GM19455 (cell line): Measurements from ENCODE around the gene CDK5RAP2.
"Not testable (repeated sequence)": the region's sequence is repeated elsewhere in the genome, so short reads cannot be mapped to it uniquely, and the experiment has no call there.

Source experiments
- ATAC-seq: cut with Tn5 transposase; IDR thresholded peaks from one replicate; pipeline ENCODE4 v1.9.1; 2021; ENCODE audit not compliant: unreplicated experiment

CDK5RAP2 gene

GRCh38 chr9:120580051-120580896 lies at the start of gene CDK5RAP2:
TSS of gene CDK5RAP2 (minus strand) at chr9:120580167. CDS start at chr9:120579978, 189 bp downstream.
- peak; percentile 98 for ATAC-seq

DNA sequence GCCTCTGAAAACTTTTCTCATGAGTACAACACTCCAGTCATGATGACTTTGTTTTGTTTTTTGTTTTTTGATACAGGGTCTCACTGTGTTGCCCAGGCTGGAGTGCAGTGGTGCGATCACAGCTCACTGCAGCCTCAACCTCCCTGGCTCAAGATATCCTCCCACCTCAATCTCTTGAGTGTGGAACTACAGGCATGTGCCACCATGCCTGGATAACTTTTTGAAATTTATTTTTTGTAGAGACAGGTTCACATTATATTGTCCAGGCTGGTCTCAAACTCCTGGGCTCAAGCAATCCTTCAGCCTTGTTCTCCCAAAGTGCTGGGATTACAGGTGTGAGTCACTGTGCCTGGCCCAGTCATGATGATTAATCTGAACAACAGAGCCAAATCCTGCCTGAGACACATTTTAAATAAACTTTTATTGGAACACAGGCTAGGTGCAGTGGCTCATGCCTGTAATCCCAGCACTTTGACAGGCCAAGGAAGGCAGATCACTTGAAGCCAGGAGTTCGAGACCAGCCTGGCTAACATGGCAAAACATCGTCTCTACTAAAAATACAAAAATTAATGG lies 49.0 kb upstream of the CDK5RAP2 start:
- not testable (repeated sequence) for ATAC-seq

DNA sequence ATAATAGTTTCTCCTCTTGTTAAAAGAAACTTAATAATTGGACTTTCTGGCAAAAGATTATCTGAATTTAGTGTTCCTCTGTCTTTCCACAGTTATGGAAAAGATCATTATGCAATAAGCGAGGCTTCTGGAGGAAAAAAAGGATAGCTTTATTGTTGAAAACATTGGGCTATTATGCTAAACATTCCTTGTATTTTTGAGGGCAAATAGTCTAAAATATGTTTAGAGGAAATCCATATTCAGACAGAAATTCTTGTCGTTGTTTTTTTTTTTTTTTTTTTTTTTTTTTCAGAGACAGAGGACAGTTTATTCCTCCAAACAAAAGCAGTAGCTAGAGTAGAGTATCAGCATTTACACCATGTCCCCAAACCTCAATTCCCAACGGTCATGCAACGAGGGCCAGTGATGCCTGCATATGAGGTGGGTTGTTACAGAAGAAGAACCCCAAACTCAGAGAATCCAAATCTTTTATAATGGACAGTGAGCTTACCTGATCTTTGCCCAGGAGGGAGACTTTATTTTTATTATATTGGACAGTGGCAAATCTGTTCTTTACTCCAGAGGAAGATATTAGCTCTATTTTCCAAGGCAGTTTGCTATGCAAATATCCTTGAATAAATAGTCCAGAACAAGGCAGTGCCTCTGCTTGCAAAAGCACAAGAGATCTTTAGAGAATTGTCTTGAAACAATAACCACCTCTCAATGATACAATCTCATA lies 48.4 kb upstream of the CDK5RAP2 start:
- ATAC-seq = no peak

- ATAC-seq = no peak
These were observed 47.1 kb upstream of the CDK5RAP2 start for GRCh38 chr9:120627073-120627472.

- no peak for ATAC-seq
These were observed 46.5 kb upstream of the CDK5RAP2 start for GRCh38 chr9:120626512-120626911.

DNA sequence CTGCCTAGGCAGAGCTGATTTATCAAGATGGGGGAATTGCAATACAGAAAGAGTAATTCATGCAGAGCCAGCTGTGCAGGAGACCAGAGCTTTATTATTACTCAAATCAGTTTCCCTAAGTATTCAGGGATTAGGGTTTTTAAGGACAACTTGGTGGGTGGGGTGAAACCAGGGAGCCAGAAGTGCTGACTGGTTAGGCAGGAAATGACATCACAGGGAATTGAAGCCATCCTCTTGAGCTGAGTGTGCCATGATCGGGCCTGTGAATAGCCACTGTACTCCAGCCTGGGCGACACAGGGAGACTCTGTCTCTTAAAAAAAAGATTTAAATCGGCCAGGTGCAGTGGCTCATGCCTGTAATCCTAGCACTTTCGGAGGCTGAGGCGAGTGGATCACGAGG lies 45.3 kb upstream of the CDK5RAP2 start:
- no peak for ATAC-seq

- ATAC-seq = no peak
These were observed 42.8 kb upstream of the CDK5RAP2 start for GRCh38 chr9:120622790-120623189.

- no peak for ATAC-seq
These were observed 42.0 kb upstream of the CDK5RAP2 start for GRCh38 chr9:120621941-120622340.

DNA sequence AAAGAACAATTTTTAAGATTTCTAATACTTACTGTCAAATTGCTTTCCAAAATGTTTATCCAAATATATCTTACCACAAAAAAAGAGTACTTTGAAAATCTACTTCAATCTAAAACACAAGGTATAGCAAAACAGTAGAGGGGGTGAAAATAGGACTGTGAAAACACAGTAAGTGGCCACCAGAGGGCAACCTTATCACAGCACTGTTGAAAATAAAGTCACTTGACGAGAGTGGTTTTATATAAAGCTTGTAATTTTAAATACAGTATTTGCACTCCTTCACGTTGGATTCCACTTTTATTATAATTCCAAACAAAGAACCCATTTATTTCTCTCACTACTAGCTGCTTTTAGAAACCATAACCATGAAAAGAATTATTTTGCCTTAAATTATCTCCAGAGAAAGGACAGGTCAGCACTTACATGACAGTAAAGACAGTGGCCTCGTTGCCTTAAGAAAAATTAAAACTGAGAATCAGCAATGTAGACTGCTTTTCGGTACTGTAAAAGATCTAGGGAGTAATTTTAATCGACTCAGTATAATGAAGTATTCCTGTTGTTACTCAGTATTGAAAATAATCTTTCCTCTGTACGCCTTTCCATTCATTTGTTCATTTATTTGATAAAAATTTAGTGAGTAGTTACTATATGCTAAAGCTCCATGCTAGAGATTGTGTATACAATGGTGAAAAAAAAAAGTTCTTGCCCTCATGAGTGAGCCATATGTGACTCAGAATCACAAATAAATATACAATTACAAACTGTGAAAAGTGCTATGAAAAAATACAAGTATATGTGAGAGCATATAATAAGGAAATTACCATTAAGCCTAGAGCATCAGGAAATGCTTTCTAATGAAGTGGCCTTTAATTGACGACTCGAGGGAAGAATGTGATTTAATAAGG lies 40.0 kb upstream of the CDK5RAP2 start:
- no peak for ATAC-seq

GRCh38 chr9:120616966-120617935 lies 37.3 kb upstream of the CDK5RAP2 start:
- ATAC-seq = no peak

GRCh38 chr9:120612218-120612617 lies 32.3 kb upstream of the CDK5RAP2 start:
- ATAC-seq = no peak

- ATAC-seq = no peak
These were observed 31.7 kb upstream of the CDK5RAP2 start for GRCh38 chr9:120611690-120612068.

GRCh38 chr9:120610975-120611689 lies 31.2 kb upstream of the CDK5RAP2 start:
- ATAC-seq = no peak

DNA sequence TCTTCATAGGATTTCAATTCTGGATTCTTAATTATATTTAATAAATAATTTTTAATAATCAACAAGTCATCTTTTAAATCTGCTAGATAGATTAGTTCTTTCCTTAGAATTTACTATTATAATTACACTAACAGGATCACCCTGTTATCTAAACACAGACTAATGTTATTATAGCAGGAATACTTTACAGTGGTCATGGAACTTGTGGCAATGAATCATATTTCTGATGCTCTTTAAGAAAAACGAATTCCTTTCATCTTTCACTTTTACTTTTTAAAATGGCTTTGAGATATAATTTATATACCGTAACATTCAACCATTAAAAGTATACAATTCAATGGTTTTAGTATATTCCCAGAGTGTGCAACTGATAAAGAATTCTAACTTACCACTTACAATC lies 29.7 kb upstream of the CDK5RAP2 start:
- ATAC-seq = no peak

- ATAC-seq = no peak
These were observed 28.5 kb upstream of the CDK5RAP2 start for GRCh38 chr9:120608421-120608820.

GRCh38 chr9:120603591-120603990 lies 23.6 kb upstream of the CDK5RAP2 start:
- ATAC-seq = no peak

DNA sequence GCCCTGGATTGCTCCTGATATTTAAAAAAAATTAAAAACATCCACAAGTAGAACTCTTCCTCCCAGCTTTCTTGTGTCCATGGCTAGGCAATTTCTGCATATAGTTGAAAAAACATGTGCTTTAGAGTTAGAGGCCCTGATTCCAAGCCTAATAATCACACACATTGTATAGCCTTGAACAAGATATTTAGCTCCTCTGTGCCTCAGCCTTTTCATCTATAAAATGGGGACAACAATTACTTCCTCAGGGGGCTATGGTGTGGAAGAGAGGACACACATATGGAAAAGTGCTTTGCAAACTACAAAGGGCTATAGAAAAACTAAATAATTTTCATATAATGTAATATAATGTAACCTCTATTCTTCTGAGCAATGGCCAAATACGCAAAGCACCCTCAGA lies 23.0 kb upstream of the CDK5RAP2 start:
- no peak for ATAC-seq

DNA sequence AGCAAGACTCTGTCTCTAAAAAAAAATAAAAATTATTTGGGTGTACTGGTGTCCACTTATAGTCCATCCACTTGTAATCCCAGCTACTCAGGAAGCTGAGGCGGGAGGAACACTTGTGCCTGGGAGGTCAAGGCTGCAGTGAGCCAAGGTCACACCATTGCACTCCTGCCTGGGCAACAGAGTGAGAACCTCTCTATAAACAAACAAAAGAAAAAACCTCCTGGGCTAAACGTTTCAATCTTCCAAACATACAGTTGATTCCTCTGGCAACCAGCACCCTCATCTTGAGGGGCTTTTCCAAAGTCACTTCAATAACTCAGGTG lies 13.9 kb upstream of the CDK5RAP2 start:
- no peak for ATAC-seq

DNA sequence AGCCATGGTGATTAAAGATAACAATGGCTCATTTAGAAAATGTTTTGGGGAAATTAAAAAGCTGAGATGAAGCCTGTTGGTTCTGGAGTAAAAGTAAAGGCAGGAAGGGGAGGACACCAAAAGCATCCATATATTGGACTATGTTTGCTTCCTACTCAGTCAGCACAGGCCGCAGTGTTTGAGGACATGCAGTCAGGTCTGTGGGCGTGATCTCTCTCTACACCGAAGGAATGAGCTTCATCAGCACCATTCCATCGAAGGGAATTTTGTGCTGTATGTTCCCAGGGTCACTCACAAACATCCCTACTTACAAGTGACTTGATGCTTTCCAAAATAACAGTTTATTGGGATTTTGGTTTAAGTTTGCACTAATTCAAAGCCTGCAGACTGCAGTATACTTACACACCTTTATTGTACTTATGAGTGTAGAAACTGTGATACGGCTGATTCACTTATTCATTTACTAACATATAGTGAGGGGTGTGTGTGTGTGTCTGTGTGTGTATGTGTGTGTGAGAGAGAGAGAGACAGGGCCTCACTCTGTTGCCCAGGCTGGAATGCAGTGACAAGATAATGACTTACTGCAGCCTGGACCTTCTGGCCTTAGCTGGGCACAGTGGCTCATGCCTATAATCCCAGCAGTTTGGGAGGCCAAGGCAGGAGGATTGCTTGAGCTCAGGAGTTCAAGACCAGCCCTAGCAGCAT lies 13.4 kb upstream of the CDK5RAP2 start:
- no peak for ATAC-seq
